Fibroblast of the aortic adventitia (primary cell): ENCODE measurements around the gene MYOM3. TPM values are rescaled to one million over a fixed set of nuclear protein-coding genes. Genes with fewer than 3 reads are reported as not detected.

Experiments
- DNase-seq: peaks from one replicate; pipeline ENCODE4 v3.0.0-alpha.2; 2010; ENCODE audit warnings: low read depth
- H3K4me3 ChIP-seq: 2 replicates; pipeline ENCODE4 v1.5.1; 2011; ENCODE audit warnings: low read depth, mild to moderate bottlenecking, control low read depth, low read length, moderate library complexity
- total RNA-seq: library from RNA; depleted of rRNA; stranded (reverse); fragments of >200 nt; gene quantifications from 2 replicates; pipeline ENCODE4 v1.2.3, GENCODE V29; 2012; ENCODE audit warnings: low replicate concordance
- TF ChIP-seq, protein P1 (sequence below): IDR thresholded peaks from 2 replicates; pipeline ENCODE4 v1.5.1; 2011; ENCODE audit warnings: mild to moderate bottlenecking, low read length, control low read depth, inconsistent platforms; ENCODE audit not compliant: insufficient read depth

MYOM3 gene
- total RNA-seq, 1 donor, result under 0.01 TPM

DNA sequence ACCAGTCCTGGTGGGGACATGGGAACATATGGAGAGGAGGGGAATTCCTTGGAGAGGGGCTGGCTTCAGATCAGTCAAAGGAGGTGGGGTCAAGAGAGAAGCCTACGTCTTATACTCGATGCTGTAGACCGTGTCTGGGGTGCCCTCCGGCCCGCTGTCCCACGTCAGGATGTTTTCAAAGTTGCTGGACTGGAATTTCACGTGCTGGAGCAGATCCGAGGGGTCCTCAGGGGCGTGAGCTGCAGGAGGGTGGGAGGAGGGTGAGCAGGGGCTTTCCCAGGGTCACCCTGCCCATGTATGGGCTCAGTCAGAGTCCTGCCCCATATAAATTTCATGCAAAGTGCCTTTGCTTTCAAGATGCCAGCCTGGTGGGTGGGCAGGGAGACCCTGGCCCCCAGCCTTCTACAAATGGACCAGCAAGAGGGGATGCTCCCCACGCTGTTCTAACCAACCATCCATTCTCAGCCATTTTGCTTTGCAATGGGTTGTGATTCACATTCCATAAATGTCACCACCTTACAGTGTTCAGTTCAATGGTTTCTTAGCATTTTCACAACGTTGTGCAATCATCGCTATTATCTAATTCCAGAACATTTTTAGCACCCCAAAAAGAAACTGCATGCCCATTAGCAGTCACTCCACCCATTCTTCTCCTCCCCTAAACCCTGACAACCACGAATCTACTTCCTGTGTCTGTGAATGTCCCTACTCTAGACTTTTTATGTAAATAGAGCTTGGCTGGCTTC lies 26.7 kb upstream of the MYOM3 start:
- TF ChIP-seq, protein P1, sequence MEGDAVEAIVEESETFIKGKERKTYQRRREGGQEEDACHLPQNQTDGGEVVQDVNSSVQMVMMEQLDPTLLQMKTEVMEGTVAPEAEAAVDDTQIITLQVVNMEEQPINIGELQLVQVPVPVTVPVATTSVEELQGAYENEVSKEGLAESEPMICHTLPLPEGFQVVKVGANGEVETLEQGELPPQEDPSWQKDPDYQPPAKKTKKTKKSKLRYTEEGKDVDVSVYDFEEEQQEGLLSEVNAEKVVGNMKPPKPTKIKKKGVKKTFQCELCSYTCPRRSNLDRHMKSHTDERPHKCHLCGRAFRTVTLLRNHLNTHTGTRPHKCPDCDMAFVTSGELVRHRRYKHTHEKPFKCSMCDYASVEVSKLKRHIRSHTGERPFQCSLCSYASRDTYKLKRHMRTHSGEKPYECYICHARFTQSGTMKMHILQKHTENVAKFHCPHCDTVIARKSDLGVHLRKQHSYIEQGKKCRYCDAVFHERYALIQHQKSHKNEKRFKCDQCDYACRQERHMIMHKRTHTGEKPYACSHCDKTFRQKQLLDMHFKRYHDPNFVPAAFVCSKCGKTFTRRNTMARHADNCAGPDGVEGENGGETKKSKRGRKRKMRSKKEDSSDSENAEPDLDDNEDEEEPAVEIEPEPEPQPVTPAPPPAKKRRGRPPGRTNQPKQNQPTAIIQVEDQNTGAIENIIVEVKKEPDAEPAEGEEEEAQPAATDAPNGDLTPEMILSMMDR, result no peak
- DNase-seq, result no peak
- no peak overlapping the region for H3K4me3 ChIP-seq

DNA sequence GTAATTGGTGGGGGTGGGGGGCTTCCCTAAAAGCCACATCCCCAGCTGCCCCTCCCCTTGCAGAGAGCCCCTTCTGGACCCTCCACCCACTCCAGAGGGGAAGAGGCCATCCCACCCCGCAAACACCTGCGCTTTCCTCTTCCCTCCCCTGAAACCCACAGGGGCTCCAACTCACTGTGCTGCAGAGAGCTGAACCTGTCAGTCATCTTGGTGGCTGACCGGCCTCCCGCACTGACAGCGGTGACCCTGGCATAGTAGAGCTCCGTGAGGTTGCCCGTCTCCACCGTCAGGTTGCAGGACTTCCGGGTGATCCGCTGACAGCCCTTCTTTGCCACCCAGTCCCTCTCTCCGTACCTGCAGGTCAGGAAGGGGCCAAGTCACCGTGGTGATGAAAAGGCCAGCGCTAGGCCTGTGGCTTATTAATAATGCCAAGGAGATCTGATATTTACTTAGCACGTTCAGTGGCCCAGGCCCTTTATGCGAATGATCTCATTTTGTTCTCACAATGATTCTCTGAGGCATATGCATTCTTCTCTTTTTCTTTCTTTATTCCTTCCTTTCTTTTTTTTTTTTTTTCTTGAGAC lies 25.1 kb upstream of the MYOM3 start:
- DNase-seq, result no peak
- TF ChIP-seq, protein P1, result no peak
- H3K4me3 ChIP-seq, result no peak overlapping the region

DNA sequence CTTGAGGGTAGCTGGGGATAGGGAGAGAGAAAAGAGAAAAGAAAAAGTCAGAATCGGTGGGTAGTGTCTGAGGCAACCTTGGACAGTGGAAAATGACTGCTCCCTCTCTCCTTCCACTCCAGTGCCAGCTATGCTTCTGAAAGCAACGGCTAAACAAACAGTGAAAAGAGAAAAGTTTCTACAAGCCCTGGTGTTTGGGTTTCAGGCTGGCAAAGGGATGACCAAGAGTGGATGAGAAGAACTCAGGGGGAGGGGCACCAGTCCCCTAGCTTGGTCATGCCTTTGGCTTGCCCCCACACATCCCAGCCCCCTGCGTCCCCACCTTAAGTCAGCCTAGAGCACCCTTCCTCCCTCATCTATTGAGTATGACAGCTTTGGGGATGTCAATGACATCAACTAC lies 22.4 kb upstream of the MYOM3 start:
- H3K4me3 ChIP-seq, result no peak overlapping the region
- TF ChIP-seq, protein P1, result no peak
- no peak for DNase-seq

DNA sequence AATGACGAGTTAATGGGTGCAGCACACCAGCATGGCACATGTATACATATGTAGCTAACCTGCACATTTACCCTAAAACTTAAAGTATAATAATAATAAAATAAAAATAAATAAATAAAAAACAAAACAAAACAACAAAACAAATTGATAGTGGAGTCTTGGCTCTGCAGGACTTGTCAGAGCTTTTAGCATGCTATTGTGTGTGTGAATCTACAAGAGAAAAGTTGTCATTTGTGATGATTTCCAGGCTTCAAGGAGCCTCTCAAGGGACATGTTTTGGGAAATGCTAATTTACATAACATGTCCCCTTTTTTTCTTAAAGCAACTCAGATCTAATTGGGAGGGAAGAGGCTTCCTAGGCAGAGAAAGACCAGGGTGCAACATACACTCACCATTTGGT lies 21.9 kb upstream of the MYOM3 start:
- TF ChIP-seq, protein P1, result no peak
- no peak overlapping the region for H3K4me3 ChIP-seq
- DNase-seq, result no peak

DNA sequence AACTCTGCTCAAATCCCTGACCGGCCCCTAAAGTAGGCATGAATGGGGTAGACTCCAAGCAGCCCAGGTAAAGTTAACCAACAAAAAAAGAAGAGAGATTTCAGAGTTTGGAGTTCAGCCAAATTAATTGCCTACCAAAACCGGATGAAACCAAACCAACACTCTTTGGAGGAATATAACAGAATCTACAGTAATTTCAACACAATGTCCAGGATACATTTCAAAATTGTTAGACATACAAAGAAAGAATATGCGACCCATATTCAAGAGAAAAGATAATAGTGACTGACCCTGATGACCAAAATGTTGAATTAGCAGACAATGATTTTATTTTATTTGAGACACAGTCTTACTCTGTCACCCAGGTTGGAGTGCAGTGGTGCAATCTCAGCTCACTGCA lies 18.4 kb upstream of the MYOM3 start:
- DNase-seq, result no peak

DNA sequence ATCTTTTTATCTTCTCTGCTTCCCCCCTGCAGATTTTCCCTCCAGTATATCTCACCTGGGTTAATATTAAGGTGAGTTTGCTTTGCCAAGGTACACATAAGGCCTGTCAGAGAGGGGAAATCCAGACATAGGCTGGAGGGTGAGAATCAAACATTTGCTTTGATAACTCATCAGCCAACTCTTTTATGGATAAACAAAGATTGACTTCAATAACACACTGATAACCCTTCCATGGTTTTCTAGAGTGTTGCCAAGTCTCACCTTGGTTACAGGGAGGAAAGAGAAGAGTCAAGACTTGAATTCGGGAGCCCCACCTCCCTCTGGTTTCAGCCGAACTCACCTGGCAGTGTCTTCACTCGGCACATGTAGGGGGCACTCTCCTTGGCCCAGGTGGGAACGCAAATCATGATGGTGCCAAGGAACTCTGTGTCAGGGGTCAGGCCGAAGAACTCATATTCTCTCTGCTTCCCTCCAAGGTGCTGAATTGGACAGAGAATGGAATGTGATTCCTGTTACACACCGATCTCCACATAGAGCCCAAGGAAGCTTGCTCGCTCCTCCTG lies 15.9 kb upstream of the MYOM3 start:
- TF ChIP-seq, protein P1, result no peak
- H3K4me3 ChIP-seq, result no peak overlapping the region
- DNase-seq, result no peak

More for the DNA sequence above, 18.4 kb upstream of the MYOM3 start:
- no peak overlapping the region for H3K4me3 ChIP-seq
- TF ChIP-seq, protein P1, result no peak
